Endothelial cell of umbilical vein (primary cell): ENCODE data around the gene EIF2D. TPM values are rescaled to one million over a fixed set of nuclear protein-coding genes. Genes with fewer than 3 reads are reported as not detected.
A peak's percentile ranks its signal among the peaks of the same experiment; 100 is the strongest.

Experiments used
- BruUV-seq: library from RNA; stranded (reverse); fragments of 400-500 nt; replicated peaks from 2 replicates; lab custom pipeline; 2021; lab: Mats Ljungman, UMichigan
- CTCF ChIA-PET: fragments of 300-600, 350-600 bp; sonication (Branson Sonifier 250); formaldehyde crosslinking; loops from one replicate; lab custom pipeline; 2021; ENCODE audit warnings: antibody characterized with exemption, inconsistent platforms; lab: Charles Lee
- POLR2A ChIA-PET: fragments of 300-600, 350-600 bp; sonication (Branson Sonifier 250); formaldehyde crosslinking; loops from one replicate; lab custom pipeline; 2021; ENCODE audit warnings: antibody characterized with exemption, inconsistent platforms; lab: Charles Lee
- DNase-seq: peaks from one replicate; pipeline ENCODE4 v3.0.0-alpha.2; 2011; ENCODE audit warnings: low read depth, low spot score
- FAIRE-seq: peaks from 2 replicates; lab custom pipeline; 2011; peaks lifted over from hg19 to GRCh38; lab: Jason Lieb, UNC
- H2AFZ ChIP-seq: 2 replicates; pipeline ENCODE4 v1.6.0; 2012; ENCODE audit warnings: low read depth, low read length, control low read depth, inconsistent platforms
- H3K27ac ChIP-seq: 2 replicates; pipeline ENCODE4 v1.5.1; 2011; ENCODE audit warnings: low read depth, mild to moderate bottlenecking, control low read depth, low read length, moderate library complexity; ENCODE audit not compliant: insufficient read depth
- H3K27me3 ChIP-seq, 2 experiments: 2 replicates each; pipeline versions ENCODE4 v1.6.0 to v1.6.1; 2011; ENCODE audit warnings: low read length in 2 of 2, mixed read lengths in 1 of 2; ENCODE audit not compliant: control insufficient read depth in 2 of 2, insufficient read depth in 2 of 2
- H3K36me3 ChIP-seq, 2 experiments: 2 replicates in 1 of 2; 3 replicates in 1 of 2; pipeline ENCODE4 v1.5.1; 2011; ENCODE audit warnings: low read length in 2 of 2, mild to moderate bottlenecking in 1 of 2, moderate library complexity in 1 of 2; ENCODE audit not compliant: control insufficient read depth in 2 of 2, insufficient read depth in 2 of 2; ENCODE audit errors: extremely low read depth in 1 of 2
- H3K4me1 ChIP-seq: 3 replicates; pipeline ENCODE4 v1.5.1; 2011; ENCODE audit warnings: mild to moderate bottlenecking, low read length; ENCODE audit not compliant: control insufficient read depth, insufficient read depth; ENCODE audit errors: extremely low read depth
- H3K4me2 ChIP-seq: 2 replicates; pipeline ENCODE4 v1.6.1; 2011; ENCODE audit warnings: low read length, control low read depth, mixed read lengths; ENCODE audit not compliant: insufficient read depth
- H3K4me3 ChIP-seq, 3 experiments: fragments of 200-600 bp in 1 of 3; sonication (generic), shearing (Covaris generic) in 1 of 3; replicated peaks in 1 of 3; 2 replicates each; pipeline ENCODE4 v1.5.1; 2011 to 2016; ENCODE audit warnings: control low read depth in 3 of 3, low read length in 3 of 3, mild to moderate bottlenecking in 2 of 3, inconsistent platforms in 1 of 3, low read depth in 1 of 3, moderate library complexity in 1 of 3; ENCODE audit not compliant: insufficient read depth in 1 of 3
- H3K79me2 ChIP-seq: 2 replicates; pipeline ENCODE4 v1.6.0; 2012; ENCODE audit warnings: low read length, inconsistent platforms; ENCODE audit not compliant: control insufficient read depth, insufficient read depth
- H3K9ac ChIP-seq: replicated peaks from 2 replicates; pipeline ENCODE3; 2011; ENCODE audit warnings: low read length, control low read depth; ENCODE audit not compliant: insufficient read depth; ENCODE audit errors: extremely low read depth
- H3K9me1 ChIP-seq: replicated peaks from 3 replicates; pipeline ENCODE4 v1.6.0; 2011; ENCODE audit warnings: mild to moderate bottlenecking, low read length; ENCODE audit not compliant: control insufficient read depth, insufficient read depth; ENCODE audit errors: extremely low read depth
- H3K9me3 ChIP-seq: replicated peaks from 2 replicates; pipeline ENCODE4 v1.5.1; 2012; ENCODE audit warnings: low read length, inconsistent platforms; ENCODE audit not compliant: control insufficient read depth, insufficient read depth
- H4K20me1 ChIP-seq: replicated peaks from 2 replicates; pipeline ENCODE3; 2011; ENCODE audit warnings: mild to moderate bottlenecking, low read length; ENCODE audit not compliant: control insufficient read depth, insufficient read depth; ENCODE audit errors: extremely low read depth
- CTCF ChIP-seq, 2 donors: IDR thresholded peaks; 1 replicate in 1 of 2; 2 replicates in 1 of 2; pipeline ENCODE4 v1.5.1; 2011; ENCODE audit warnings: low read length in 2 of 2, mild to moderate bottlenecking in 2 of 2, moderate library complexity in 2 of 2, control low read depth in 1 of 2, inconsistent platforms in 1 of 2, low read depth in 1 of 2; ENCODE audit not compliant: insufficient read depth in 1 of 2; ENCODE audit errors: extremely low read depth in 1 of 2
- EZH2 ChIP-seq: IDR thresholded peaks from 2 replicates; pipeline ENCODE4 v1.6.1; 2012; ENCODE audit warnings: borderline replicate concordance, low read depth, mild to moderate bottlenecking, moderate library complexity, low read length, inconsistent platforms; ENCODE audit not compliant: severe bottlenecking
- FOS ChIP-seq: IDR thresholded peaks from 2 replicates; pipeline ENCODE4 v1.6.1; 2011; ENCODE audit warnings: mild to moderate bottlenecking, low read length, moderate library complexity, borderline replicate concordance; ENCODE audit not compliant: insufficient read depth
- GATA2 ChIP-seq: IDR thresholded peaks from 2 replicates; pipeline ENCODE4 v1.7.0; 2011; ENCODE audit warnings: low read depth, mild to moderate bottlenecking, moderate library complexity, mixed read lengths, low read length; ENCODE audit not compliant: insufficient read length, insufficient read depth
- JUN ChIP-seq: IDR thresholded peaks from 2 replicates; pipeline ENCODE4 v1.6.1; 2011; ENCODE audit warnings: borderline replicate concordance, low read depth; ENCODE audit not compliant: insufficient read length, insufficient read depth
- MAX ChIP-seq: IDR thresholded peaks from 2 replicates; pipeline ENCODE4 v1.6.1; 2011; ENCODE audit not compliant: insufficient read depth, insufficient read length
- MYC ChIP-seq: IDR thresholded peaks from one replicate; pipeline ENCODE4 v1.6.1; 2011; ENCODE audit warnings: mild to moderate bottlenecking, low read depth, low read length
- POLR2A ChIP-seq: IDR thresholded peaks from 2 replicates; pipeline ENCODE4 v1.6.1; 2012; ENCODE audit warnings: low read depth, mild to moderate bottlenecking, control low read depth, low read length
- POLR2AphosphoS5 ChIP-seq: IDR thresholded peaks from 2 replicates; pipeline ENCODE4 v1.6.1; 2012; ENCODE audit warnings: low read depth, mild to moderate bottlenecking, control low read depth, low read length, moderate library complexity; ENCODE audit not compliant: insufficient read depth
- dilution Hi-C: fragments of 300-500 bp; cut with MboI; formaldehyde crosslinking; loops from one replicate; pipeline ENCODE4 v1.15.0; 2019; ENCODE audit warnings: low sequenced_read_pairs; ENCODE audit not compliant: extremely low pct_ligation_motif_present
- intact Hi-C: fragments of 100-400 bp; cut with micrococcal nuclease; formaldehyde crosslinking; loops from one replicate; pipeline ENCODE4 v1.10.0; 2022
- polyA plus RNA-seq, 4 experiments: library from polyadenylated mRNA; depleted of rRNA in 3 of 4; stranded (reverse) in 3 of 4; unstranded in 1 of 4; fragments of >200 nt; gene quantifications; 2 replicates each; pipeline versions ENCODE4 v1.2.1 to v1.2.3, GENCODE V29; 2011 to 2012; ENCODE audit warnings: missing spikeins in 1 of 4
- total RNA-seq: library from RNA; stranded (reverse); gene quantifications from 2 replicates; pipeline ENCODE4 v1.2.3, GENCODE V29; 2021

EIF2D gene
- total and polyA plus RNA-seq, 2 donors (not counting 3 experiments of a cell fraction or from before 2014, with no cell fraction given): 48.0 to 54.1 TPM

GRCh38 chr1:206575165-206575893 is 36.9 kb downstream of the EIF2D start:
- no peaks in the 10 kb centered on the region for H3K9me3 ChIP-seq
- ChIA-PET CTCF (interaction anchor here (0.5 to 16.8 kb wide), 8 partner anchors 8 to 918 kb away, joined by 3 to 427 read pairs (median 4); no protein-coding TSS in a partner anchor), POLR2A (no interaction called here)
- no peak overlapping the region for H3K4me3 ChIP-seq
- TF ChIP-seq POLR2AphosphoS5 (peak; percentile 32), EZH2 (no peak), MAX (no peak)
- no peaks in the 10 kb centered on the region for H3K27me3 ChIP-seq
- DNase-seq (peak; percentile 91), FAIRE-seq (peak; percentile 98)
- no peaks in the 10 kb centered on the region for H3K36me3 ChIP-seq
- H3K4me2 ChIP-seq: peak overlapping the region; percentile 70
- intact Hi-C loops: loop anchor here (2.0 kb wide), 1 partner anchor 31 kb away; no protein-coding TSS in a partner anchor
- H3K4me1 ChIP-seq: peaks cover 26% of the 10 kb centered on the region
- no peaks in the 10 kb centered on the region for H3K79me2 ChIP-seq
- BruUV-seq: no TSS peak
- H4K20me1 ChIP-seq: no peaks in the 10 kb centered on the region
- H2AFZ ChIP-seq: peak overlapping the region; percentile 44
- H3K9ac ChIP-seq: no peak overlapping the region
- H3K9me1 ChIP-seq: no peaks in the 10 kb centered on the region
- dilution Hi-C loops: no loop called here
- H3K27ac ChIP-seq: peak overlapping the region; percentile 46

- BruUV-seq: no TSS peak
- H3K4me3 ChIP-seq: no peak overlapping the region
- no peak overlapping the region for H3K4me2 ChIP-seq
- ChIA-PET CTCF (interaction anchor here (1.1 to 16.8 kb wide), 2 partner anchors 10 to 30 kb away, joined by 3 to 427 read pairs; no protein-coding TSS in a partner anchor), POLR2A (no interaction called here)
- no peak for FAIRE-seq
- no peak overlapping the region for H3K9ac ChIP-seq
- intact Hi-C loops: loop anchor here (2.0 kb wide), 1 partner anchor 29 kb away; no protein-coding TSS in a partner anchor
- peaks cover 28% of the 10 kb centered on the region for H3K4me1 ChIP-seq
- H3K9me1 ChIP-seq: no peaks in the 10 kb centered on the region
- no peaks in the 10 kb centered on the region for H3K79me2 ChIP-seq
- DNase-seq: no peak
- no peaks in the 10 kb centered on the region for H3K9me3 ChIP-seq
- no peak overlapping the region for H2AFZ ChIP-seq
- H3K36me3 ChIP-seq: no peaks in the 10 kb centered on the region
- H3K27me3 ChIP-seq: no peaks in the 10 kb centered on the region
- TF ChIP-seq CTCF (IDR thresholded peaks at IDR 0.05; ENCODE audit: extremely low read depth in 1 of 2, insufficient read depth in 1 of 2, low read depth in 1 of 2, low read length in 2 of 2) (no peak), MYC (no peak), MAX (no peak), JUN (no peak), EZH2 (no peak), POLR2AphosphoS5 (no peak), GATA2 (no peak), POLR2A (no peak), FOS (no peak)
- H4K20me1 ChIP-seq: no peaks in the 10 kb centered on the region
- H3K27ac ChIP-seq: no peak overlapping the region
- dilution Hi-C loops: no loop called here
These were observed 38.5 kb downstream of the EIF2D start for GRCh38 chr1:206573762-206574161.
